GM19438 (cell line): Measurements from ENCODE around the gene CPLX4.

Experiments
- ATAC-seq: cut with Tn5 transposase; IDR thresholded peaks from one replicate; pipeline ENCODE4 v1.9.1; 2021; ENCODE audit warnings: low read depth; ENCODE audit not compliant: unreplicated experiment

CPLX4 gene

GRCh38 chr18:59246796-59247195 lies 71.7 kb downstream of the CPLX4 start:
- no peak for ATAC-seq
